Vagina (tissue), 2 donors: ENCODE measurements around the gene TNNI2.

ENCODE experiments used
- POLR2A ChIP-seq, 2 donors: fragments of 450-650 bp; IDR thresholded peaks; one replicate each; pipeline ENCODE4 v1.6.1; 2017; ENCODE audit warnings: antibody characterized with exemption in 2 of 2, mild to moderate bottlenecking in 2 of 2, moderate library complexity in 2 of 2
- POLR2AphosphoS5 ChIP-seq, 2 donors: sonication (generic); formaldehyde crosslinking; IDR thresholded peaks; one replicate each; pipeline ENCODE4 v1.9.0; 2017; ENCODE audit warnings: antibody characterized with exemption in 2 of 2, mild to moderate bottlenecking in 2 of 2, low read depth in 1 of 2; ENCODE audit not compliant: insufficient read depth in 1 of 2

DNA sequence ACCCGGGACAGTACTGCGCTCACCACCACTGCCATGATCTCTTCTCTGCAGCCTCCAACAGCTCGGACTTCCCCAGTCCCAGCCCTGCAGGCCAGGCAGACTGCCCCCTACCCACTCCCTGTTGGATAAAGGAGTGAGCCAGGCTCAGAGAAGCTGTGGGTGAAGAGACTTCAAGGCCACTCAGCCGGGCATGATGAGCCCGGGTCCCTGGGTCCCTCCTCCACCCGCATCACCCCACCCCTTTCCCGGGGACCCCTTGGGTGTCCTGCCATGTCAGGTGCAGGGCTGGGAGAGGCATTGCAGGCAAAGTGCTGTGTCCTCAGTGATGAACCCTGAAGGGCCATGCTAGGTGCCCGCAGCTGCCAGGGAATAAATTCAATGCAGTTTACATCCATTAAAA, 28.6 kb downstream of the TNNI2 start:
- TF ChIP-seq POLR2A (IDR thresholded peaks at IDR 0.05): no peak
- TF ChIP-seq POLR2AphosphoS5 (IDR thresholded peaks at IDR 0.05; ENCODE audit: insufficient read depth in 1 of 2, low read depth in 1 of 2): no peak
